ENCODE results near the gene ADAMTS3.

ADAMTS3 gene

DNA sequence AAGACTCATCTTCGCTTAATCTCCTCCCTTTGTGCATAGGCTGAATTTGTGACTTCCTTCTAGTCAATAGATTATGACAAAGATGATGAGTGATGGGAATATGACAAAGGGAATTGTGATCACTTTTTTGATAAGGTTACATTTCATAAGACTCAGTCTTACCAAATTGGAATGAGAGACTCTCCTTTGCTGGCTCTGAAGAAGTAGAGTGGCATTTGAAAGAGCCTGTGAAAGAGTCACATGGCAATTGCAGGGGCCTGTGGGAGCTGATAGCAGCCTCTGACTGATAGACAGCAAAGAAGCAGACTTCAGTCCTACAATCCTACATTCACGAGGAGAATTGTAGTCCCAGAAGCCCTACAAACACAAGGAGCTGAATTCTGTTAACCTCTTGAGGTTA lies 44.9 kb upstream of the ADAMTS3 start:
- no peaks in the 10 kb centered on the region for H3K9me3 ChIP-seq (ENCODE audit: control insufficient read depth, insufficient read depth, low read depth, low read length)
- H3K36me3 ChIP-seq (ENCODE audit: control insufficient read depth in 2 of 2, insufficient read depth in 1 of 2, low read length in 2 of 2): no peaks in the 10 kb centered on the region
- no peak overlapping the region for H3K27ac ChIP-seq (ENCODE audit: extremely low read depth, low read depth, low read length)
- ChIA-PET POLR2A (no interaction called here), CTCF (no interaction called here)
- H3K4me3 ChIP-seq (ENCODE audit: low read depth, low read length): no peak overlapping the region
- no peak for TF ChIP-seq GLIS1 (tag by site-specific recombination; IDR thresholded peaks at IDR 0.05)
- TF ChIP-seq SP7 (tag by site-specific recombination; IDR thresholded peaks at IDR 0.05): no peak
- TF ChIP-seq GLI2 (tag by site-specific recombination; IDR thresholded peaks at IDR 0.05; ENCODE audit: borderline replicate concordance, low read depth): no peak
- TF ChIP-seq, protein P1, sequence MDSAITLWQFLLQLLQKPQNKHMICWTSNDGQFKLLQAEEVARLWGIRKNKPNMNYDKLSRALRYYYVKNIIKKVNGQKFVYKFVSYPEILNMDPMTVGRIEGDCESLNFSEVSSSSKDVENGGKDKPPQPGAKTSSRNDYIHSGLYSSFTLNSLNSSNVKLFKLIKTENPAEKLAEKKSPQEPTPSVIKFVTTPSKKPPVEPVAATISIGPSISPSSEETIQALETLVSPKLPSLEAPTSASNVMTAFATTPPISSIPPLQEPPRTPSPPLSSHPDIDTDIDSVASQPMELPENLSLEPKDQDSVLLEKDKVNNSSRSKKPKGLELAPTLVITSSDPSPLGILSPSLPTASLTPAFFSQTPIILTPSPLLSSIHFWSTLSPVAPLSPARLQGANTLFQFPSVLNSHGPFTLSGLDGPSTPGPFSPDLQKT (IDR thresholded peaks at IDR 0.05; ENCODE audit: borderline replicate concordance, low read depth, low read length): no peak
- TF ChIP-seq ZNF324 (tag by site-specific recombination; IDR thresholded peaks at IDR 0.05): no peak
- TF ChIP-seq BCL11B (tag by site-specific recombination; IDR thresholded peaks at IDR 0.05; ENCODE audit: low read depth): no peak
- TF ChIP-seq ZFP41 (tag by site-specific recombination; IDR thresholded peaks at IDR 0.05; ENCODE audit: borderline replicate concordance): no peak
- TF ChIP-seq, protein P2, sequence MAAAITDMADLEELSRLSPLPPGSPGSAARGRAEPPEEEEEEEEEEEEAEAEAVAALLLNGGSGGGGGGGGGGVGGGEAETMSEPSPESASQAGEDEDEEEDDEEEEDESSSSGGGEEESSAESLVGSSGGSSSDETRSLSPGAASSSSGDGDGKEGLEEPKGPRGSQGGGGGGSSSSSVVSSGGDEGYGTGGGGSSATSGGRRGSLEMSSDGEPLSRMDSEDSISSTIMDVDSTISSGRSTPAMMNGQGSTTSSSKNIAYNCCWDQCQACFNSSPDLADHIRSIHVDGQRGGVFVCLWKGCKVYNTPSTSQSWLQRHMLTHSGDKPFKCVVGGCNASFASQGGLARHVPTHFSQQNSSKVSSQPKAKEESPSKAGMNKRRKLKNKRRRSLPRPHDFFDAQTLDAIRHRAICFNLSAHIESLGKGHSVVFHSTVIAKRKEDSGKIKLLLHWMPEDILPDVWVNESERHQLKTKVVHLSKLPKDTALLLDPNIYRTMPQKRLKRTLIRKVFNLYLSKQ (tag by site-specific recombination; IDR thresholded peaks at IDR 0.05; ENCODE audit: borderline replicate concordance): no peak
- TF ChIP-seq ZNF76 (tag by site-specific recombination; IDR thresholded peaks at IDR 0.05; ENCODE audit: borderline replicate concordance, low read depth): no peak
- no peaks in the 10 kb centered on the region for H3K4me1 ChIP-seq (ENCODE audit: control insufficient read depth, insufficient read depth, low read length)

DNA sequence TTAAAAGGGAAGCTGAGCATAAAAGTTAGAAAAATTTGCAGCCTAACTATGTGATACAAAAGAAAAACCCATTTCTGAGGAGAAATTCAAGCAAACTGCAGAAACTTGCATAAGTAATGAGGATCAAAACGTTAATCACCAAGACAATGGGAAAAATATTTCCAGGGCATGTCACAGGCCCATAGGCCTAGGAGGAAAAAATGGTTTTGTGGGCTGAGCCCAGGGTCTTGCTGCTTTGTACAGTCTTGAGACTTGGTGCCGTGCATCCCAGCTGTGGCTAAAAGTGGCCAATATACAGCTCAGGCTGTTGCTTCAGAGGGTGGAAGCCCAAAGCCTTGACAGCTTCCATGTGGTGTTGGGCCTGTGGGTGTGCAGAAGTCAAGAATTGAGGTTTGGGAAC lies 37.7 kb upstream of the ADAMTS3 start:
- no peak overlapping the region for H3K27ac ChIP-seq (ENCODE audit: extremely low read depth, low read depth, low read length)
- CTCF ChIA-PET: no interaction called here
- no peak overlapping the region for H3K4me3 ChIP-seq (ENCODE audit: low read depth, low read length)
- H3K36me3 ChIP-seq (ENCODE audit: control insufficient read depth in 2 of 2, insufficient read depth in 1 of 2, low read length in 2 of 2): no peaks in the 10 kb centered on the region
- POLR2A ChIA-PET: no interaction called here
- TF ChIP-seq BCL11B (tag by site-specific recombination; IDR thresholded peaks at IDR 0.05; ENCODE audit: low read depth): no peak
- no peak for TF ChIP-seq ZNF174 (tag by site-specific recombination; IDR thresholded peaks at IDR 0.05)
- peak; percentile 89 for TF ChIP-seq ZNF585B (tag by site-specific recombination; IDR thresholded peaks at IDR 0.05)
- TF ChIP-seq FEZF1 (tag by site-specific recombination; IDR thresholded peaks at IDR 0.05): no peak
- peak; percentile 84 for TF ChIP-seq SETDB1 (IDR thresholded peaks at IDR 0.05; ENCODE audit: insufficient read length, low read length)
- TF ChIP-seq, protein P3, sequence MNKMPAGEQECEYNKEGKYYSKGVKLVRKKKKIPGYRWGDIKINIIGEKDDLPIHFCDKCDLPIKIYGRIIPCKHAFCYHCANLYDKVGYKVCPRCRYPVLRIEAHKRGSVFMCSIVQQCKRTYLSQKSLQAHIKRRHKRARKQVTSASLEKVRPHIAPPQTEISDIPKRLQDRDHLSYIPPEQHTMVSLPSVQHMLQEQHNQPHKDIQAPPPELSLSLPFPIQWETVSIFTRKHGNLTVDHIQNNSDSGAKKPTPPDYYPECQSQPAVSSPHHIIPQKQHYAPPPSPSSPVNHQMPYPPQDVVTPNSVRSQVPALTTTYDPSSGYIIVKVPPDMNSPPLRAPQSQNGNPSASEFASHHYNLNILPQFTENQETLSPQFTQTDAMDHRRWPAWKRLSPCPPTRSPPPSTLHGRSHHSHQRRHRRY (tag by site-specific recombination; IDR thresholded peaks at IDR 0.05): no peak
- no peak for TF ChIP-seq ZNF530 (tag by site-specific recombination; IDR thresholded peaks at IDR 0.05; ENCODE audit: low read depth)
- no peak for TF ChIP-seq TCF7L2 (IDR thresholded peaks at IDR 0.05; ENCODE audit: borderline replicate concordance, low read depth, low read length)
- no peaks in the 10 kb centered on the region for H3K9me3 ChIP-seq (ENCODE audit: control insufficient read depth, insufficient read depth, low read depth, low read length)
- H3K4me1 ChIP-seq (ENCODE audit: control insufficient read depth, insufficient read depth, low read length): no peaks in the 10 kb centered on the region

DNA sequence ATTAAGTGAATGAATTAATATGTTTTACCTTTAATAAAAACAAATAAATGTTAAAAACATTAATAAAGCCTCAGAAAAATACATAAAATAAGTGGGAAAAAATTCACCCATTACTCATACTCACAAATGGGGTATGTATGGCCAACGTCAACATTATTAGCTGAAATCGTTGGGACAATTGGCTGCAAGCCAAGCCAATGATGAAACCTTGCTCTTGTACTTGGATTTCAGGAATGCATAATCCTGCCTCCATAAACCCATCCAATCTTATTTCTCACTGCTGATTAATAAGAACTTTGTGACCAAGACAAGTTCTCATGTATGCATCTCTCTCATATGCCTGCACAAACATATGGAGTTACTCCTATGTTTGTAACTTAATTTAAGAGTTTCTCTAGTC lies 35.3 kb upstream of the ADAMTS3 start:
- ChIA-PET CTCF (interaction anchor here (0.7 kb wide), 1 partner anchor 307 kb away, joined by 3 read pairs; no protein-coding TSS in a partner anchor), POLR2A (no interaction called here)
- TF ChIP-seq ZFP69B (tag by site-specific recombination; IDR thresholded peaks at IDR 0.05): no peak
- TF ChIP-seq ZSCAN30 (tag by site-specific recombination; IDR thresholded peaks at IDR 0.05): no peak
- TF ChIP-seq ZNF660 (tag by site-specific recombination; IDR thresholded peaks at IDR 0.05): 0 out of 2 replicates have a peak, but pooled peaks have one; percentile 36
- no peak for TF ChIP-seq ZNF549 (tag by site-specific recombination; IDR thresholded peaks at IDR 0.05)
- no peak for TF ChIP-seq ZNF404 (tag by site-specific recombination; IDR thresholded peaks at IDR 0.05)
- TF ChIP-seq ZNF169 (tag by site-specific recombination; IDR thresholded peaks at IDR 0.05): no peak
- no peak for TF ChIP-seq GLIS1 (tag by site-specific recombination; IDR thresholded peaks at IDR 0.05)
- TF ChIP-seq, protein P4, sequence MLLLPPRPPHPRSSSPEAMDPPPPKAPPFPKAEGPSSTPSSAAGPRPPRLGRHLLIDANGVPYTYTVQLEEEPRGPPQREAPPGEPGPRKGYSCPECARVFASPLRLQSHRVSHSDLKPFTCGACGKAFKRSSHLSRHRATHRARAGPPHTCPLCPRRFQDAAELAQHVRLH (tag by site-specific recombination; IDR thresholded peaks at IDR 0.05): no peak
- no peak overlapping the region for H3K27ac ChIP-seq (ENCODE audit: extremely low read depth, low read depth, low read length)
- H3K4me1 ChIP-seq (ENCODE audit: control insufficient read depth, insufficient read depth, low read length): no peaks in the 10 kb centered on the region
- H3K9me3 ChIP-seq (ENCODE audit: control insufficient read depth, insufficient read depth, low read depth, low read length): no peaks in the 10 kb centered on the region
- H3K36me3 ChIP-seq (ENCODE audit: control insufficient read depth in 2 of 2, insufficient read depth in 1 of 2, low read length in 2 of 2): no peaks in the 10 kb centered on the region
- H3K4me3 ChIP-seq (ENCODE audit: low read depth, low read length): no peak overlapping the region

Measured in HEK293 (cell line).